GM21515 (cell line): ENCODE measurements around the gene PGA3.
"Not testable (repeated sequence)": the region's sequence is repeated elsewhere in the genome, so short reads cannot be mapped to it uniquely, and the experiment has no call there.

ENCODE experiments used
- ATAC-seq: cut with Tn5 transposase; IDR thresholded peaks from one replicate; pipeline ENCODE4 v1.9.1; 2021; ENCODE audit not compliant: unreplicated experiment

Gene PGA3

GRCh38 chr11:61170566-61170965, 32.7 kb upstream of the PGA3 start:
- no peak for ATAC-seq

- ATAC-seq: no peak
Observed at GRCh38 chr11:61171907-61172306, 31.4 kb upstream of the PGA3 start.

- ATAC-seq: no peak
Observed at GRCh38 chr11:61172356-61172755, 31.0 kb upstream of the PGA3 start.

GRCh38 chr11:61172888-61173287, 30.4 kb upstream of the PGA3 start:
- ATAC-seq: no peak

DNA sequence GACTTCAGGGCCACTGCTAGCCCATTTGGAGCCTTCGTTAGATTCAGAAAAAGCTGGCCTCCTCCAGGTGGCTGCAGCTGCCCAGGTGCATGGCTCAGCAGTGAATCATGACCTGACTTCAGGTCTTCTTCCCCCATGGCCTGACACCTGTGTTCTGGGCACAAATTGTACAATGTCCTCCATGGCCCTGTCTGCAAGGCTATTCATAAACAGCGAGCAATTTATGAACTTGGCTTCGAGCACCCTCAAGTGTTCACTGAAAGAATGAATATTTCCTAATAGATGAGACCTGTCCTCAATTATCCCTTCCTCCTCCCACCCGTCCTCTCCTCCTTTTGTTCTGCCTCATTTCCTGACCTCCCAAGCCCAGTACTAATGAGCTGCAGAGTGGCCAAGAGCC, 29.9 kb upstream of the PGA3 start:
- ATAC-seq: no peak

- no peak for ATAC-seq
Observed at GRCh38 chr11:61174273-61174672, 29.0 kb upstream of the PGA3 start.

DNA sequence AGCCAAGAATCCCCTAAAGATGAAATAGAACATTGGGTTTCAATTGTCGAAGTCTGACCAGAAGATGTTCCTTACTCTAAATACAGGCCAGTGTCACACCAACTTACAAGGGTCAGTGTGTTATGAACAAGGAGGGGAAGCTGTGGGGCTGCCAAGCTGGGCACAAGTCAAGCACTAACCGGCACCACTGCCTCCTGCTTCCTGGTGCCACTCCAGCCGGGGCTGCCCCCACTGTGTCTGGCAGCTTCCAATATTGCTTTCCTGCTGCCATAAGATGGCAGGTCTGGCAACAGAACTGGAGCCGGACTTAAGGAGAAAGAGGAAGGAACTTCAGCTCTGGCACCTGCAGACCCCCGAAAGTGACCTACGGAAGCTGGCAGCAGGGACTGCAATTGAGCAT, 28.4 kb upstream of the PGA3 start:
- no peak for ATAC-seq

DNA sequence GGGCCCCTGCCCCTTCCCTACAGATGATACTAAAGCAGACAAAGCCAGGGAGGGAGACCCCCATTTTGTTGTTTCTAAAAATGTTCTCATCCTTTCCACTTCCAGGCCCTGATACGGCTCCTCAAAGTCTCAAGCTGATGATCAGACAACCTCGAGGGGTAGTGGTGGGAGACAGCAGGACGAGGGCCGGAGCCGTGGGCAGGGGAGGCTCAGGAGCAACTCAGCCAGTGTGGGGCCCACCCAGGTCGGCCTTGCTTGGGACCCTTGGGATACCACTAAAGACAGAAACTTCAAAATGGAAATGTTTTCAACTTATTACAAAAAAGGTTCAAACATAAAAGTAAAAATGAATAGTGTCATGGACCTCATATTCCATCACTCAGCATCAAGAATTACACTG, 26.9 kb upstream of the PGA3 start:
- no peak for ATAC-seq

DNA sequence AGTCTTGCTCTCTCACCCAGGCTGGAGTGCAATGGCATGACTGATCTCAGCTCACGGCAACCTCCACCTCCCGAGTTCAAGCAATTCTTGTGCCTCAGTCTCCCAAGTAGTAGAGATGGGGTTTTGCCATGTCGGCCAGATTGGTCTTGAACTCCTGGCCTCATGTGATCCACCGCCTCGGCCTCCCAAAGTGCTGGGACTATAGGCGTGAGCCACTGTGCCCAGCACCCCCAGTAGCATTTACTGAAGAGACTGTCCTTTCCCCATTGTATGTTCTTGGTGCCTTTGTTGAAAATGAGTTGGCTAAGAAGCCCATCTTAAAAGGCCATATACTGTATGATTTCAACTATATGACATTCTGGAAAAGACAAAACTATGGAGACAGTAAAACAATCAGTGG, 23.1 kb upstream of the PGA3 start:
- ATAC-seq: not testable (repeated sequence)

GRCh38 chr11:61181489-61181888, 21.8 kb upstream of the PGA3 start:
- no peak for ATAC-seq

- no peak for ATAC-seq
Observed at GRCh38 chr11:61183645-61184044, 19.7 kb upstream of the PGA3 start.

GRCh38 chr11:61186504-61186903, 16.8 kb upstream of the PGA3 start:
- ATAC-seq: no peak

- no peak for ATAC-seq
Observed at GRCh38 chr11:61187505-61188130, 15.7 kb upstream of the PGA3 start.

DNA sequence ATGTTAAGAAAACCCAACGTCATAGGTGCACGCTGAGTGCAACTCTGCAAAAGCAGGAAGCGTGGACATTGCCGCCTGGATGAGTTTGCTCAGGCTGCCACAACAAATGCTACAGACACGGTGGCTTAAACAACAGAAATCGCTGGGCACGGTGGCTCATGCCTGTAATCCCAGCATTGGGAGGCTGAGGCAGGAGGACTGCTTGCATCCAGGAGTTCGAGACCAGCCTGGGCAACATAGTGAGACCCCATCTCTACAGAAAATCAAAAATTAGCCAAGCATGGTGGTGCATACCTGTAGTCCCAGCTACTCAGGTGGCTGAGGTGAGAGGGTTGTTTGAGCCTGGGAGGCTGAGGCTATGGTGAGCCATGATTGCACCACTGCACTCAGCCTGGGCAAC, 13.4 kb upstream of the PGA3 start:
- ATAC-seq: no peak

DNA sequence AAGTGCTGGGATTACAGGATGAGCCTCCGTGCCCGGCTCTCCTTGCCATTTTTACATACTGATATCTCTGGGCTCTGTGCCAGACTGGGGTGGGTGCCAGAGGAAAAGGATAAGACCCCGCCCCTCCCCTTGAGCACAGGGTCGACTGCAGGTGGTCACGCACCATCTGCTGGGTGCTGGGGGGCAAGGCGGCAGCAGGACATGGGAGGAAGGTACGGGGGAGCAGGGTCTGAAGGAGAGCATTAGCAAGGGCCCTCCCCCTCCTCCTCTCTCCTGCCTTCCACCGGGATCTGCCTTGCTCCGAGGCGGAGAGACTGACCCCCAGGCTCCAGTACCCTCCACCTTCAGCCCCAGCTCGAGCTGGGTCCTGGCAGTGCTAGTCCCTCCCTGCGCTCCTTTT, 9.7 kb upstream of the PGA3 start:
- ATAC-seq: no peak

- no peak for ATAC-seq
Observed at GRCh38 chr11:61194169-61194671, 9.1 kb upstream of the PGA3 start.

- no peak for ATAC-seq
Observed at GRCh38 chr11:61194981-61195695, 8.2 kb upstream of the PGA3 start.

DNA sequence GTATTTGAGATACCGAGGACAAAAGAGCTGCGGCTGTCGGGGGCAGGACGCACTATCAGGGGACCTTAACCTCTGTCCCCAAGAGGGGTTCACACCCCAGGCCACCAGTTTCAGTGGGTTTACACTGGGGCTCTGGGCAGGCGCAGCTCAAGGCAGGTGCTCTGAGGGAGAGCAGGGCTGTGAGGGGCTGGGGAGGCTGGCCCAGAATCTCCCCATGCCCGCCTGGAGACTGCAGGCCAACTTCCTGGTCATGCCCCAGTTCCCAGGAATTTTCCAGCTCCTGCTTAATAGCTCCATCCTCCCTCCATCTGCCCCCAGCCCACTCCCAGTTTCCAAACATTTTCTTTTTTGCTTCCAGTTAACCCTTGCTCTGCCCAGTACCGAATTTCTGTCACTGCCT, 7.6 kb upstream of the PGA3 start:
- ATAC-seq: no peak

- no peak for ATAC-seq
Observed at GRCh38 chr11:61198361-61198760, 5.0 kb upstream of the PGA3 start.

GRCh38 chr11:61198948-61199523, 4.3 kb upstream of the PGA3 start:
- no peak for ATAC-seq

DNA sequence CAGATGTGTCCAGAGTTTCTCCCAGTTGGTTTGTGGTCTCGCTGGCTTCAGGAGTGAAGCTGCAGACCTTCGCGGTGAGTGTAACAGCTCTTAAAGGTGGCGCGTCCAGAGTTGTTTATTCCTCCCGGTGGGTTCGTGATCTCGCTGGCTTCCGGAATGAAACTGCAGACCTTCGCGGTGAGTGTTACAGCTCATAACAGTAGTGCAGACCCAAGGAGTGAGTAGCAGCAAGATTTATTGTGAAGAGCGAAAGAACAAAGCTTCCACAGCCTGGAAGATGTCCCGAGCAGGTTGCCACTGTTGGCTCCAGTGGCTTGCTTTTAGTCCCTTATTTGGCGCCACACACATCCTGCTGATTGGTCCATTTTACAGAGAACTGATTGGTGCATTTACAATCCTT, 1.8 kb upstream of the PGA3 start:
- ATAC-seq: no peak

DNA sequence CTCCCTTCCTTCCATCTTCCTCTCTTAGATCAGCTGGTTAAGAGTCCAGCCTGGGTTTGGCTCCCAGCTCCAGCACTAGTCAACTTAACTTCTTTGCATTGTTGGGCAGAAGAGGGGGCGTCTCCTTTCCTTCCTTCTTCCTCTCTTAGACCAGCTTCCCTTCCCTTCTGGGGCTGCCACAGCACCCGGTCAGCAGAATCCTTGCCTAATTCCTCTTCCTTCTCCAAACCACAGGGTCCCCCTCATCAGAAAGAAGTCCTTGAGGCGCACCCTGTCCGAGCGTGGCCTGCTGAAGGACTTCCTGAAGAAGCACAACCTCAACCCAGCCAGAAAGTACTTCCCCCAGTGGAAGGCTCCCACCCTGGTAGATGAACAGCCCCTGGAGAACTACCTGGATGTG, 558 bp downstream of the PGA3 start:
- ATAC-seq: not testable (repeated sequence)
